ENCODE data around the gene SUCLG2. TPM values are rescaled to one million over a fixed set of nuclear protein-coding genes. Genes with fewer than 3 reads are reported as not detected.

SUCLG2 gene
- total RNA-seq, 1 experiment from 2014 or later: 59.4 TPM

DNA sequence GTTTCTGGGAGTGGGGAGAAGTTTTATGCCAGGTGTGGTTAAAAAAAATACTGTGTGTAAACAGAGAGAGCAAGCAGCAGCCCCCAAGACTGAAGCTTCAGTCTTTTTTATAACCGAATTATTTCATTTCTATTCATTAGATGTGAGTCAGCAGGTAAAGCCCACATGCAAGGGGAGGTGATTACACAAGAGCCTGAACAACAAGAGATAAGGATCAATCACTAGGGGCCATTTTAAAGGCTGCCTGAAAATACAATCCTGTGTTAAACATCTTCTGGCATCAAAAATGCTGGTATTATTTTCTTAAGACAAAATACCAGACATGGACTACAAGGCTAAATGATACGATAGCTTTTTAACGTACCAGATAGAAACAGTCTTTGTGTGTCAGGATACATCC, 217.3 kb downstream of the SUCLG2 start:
- no peaks in the 10 kb centered on the region for H4K20me1 ChIP-seq (ENCODE audit: insufficient read depth)
- TF ChIP-seq EZH2 (IDR thresholded peaks at IDR 0.05; ENCODE audit: low read depth): no peak
- TF ChIP-seq, protein P1, sequence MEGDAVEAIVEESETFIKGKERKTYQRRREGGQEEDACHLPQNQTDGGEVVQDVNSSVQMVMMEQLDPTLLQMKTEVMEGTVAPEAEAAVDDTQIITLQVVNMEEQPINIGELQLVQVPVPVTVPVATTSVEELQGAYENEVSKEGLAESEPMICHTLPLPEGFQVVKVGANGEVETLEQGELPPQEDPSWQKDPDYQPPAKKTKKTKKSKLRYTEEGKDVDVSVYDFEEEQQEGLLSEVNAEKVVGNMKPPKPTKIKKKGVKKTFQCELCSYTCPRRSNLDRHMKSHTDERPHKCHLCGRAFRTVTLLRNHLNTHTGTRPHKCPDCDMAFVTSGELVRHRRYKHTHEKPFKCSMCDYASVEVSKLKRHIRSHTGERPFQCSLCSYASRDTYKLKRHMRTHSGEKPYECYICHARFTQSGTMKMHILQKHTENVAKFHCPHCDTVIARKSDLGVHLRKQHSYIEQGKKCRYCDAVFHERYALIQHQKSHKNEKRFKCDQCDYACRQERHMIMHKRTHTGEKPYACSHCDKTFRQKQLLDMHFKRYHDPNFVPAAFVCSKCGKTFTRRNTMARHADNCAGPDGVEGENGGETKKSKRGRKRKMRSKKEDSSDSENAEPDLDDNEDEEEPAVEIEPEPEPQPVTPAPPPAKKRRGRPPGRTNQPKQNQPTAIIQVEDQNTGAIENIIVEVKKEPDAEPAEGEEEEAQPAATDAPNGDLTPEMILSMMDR (conservative IDR thresholded peaks at IDR 0.05): no peak
- no peaks in the 10 kb centered on the region for H3K4me1 ChIP-seq (replicated peaks; ENCODE audit: insufficient read depth)
- no peaks in the 10 kb centered on the region for H3K9me3 ChIP-seq (ENCODE audit: insufficient read depth, low read depth)
- H3K4me3 ChIP-seq: no peak overlapping the region
- H3K79me2 ChIP-seq (ENCODE audit: low read depth): no peaks in the 10 kb centered on the region
- H2AFZ ChIP-seq: no peak overlapping the region
- ChIA-PET CTCF (no interaction called here), POLR2A (ENCODE audit: unreplicated experiment) (no interaction called here)
- intact Hi-C loops (cut with micrococcal nuclease; ENCODE audit: unreplicated experiment): no loop called here
- no peak overlapping the region for H3K27ac ChIP-seq
- BruUV-seq (replicated peaks): no TSS peak
- H3K36me3 ChIP-seq (ENCODE audit: low read depth): no peaks in the 10 kb centered on the region
- no peak overlapping the region for H3K4me2 ChIP-seq
- H3K9me2 ChIP-seq (ENCODE audit: insufficient read depth): no peaks in the 10 kb centered on the region
- DNase-seq: no peak
- H3F3A ChIP-seq (ENCODE audit: insufficient read depth, low read depth): no peaks in the 10 kb centered on the region
- no peaks in the 10 kb centered on the region for H3K27me3 ChIP-seq (ENCODE audit: insufficient read depth, low read depth)

- Histone ChIP-seq H3K4me3 (no peak overlapping the region), H3K27ac (no peak overlapping the region), H3K27me3 (ENCODE audit: insufficient read depth, low read depth) (no peaks in the 10 kb centered on the region), H3K36me3 (ENCODE audit: low read depth) (no peaks in the 10 kb centered on the region), H3K9me3 (ENCODE audit: insufficient read depth, low read depth) (no peaks in the 10 kb centered on the region), H3K4me1 (replicated peaks; ENCODE audit: insufficient read depth) (no peaks in the 10 kb centered on the region), H3K9me2 (ENCODE audit: insufficient read depth) (no peaks in the 10 kb centered on the region), H3F3A (ENCODE audit: insufficient read depth, low read depth) (no peaks in the 10 kb centered on the region), H3K4me2 (no peak overlapping the region), H2AFZ (no peak overlapping the region), H4K20me1 (ENCODE audit: insufficient read depth) (no peaks in the 10 kb centered on the region), H3K79me2 (ENCODE audit: low read depth) (no peaks in the 10 kb centered on the region)
- intact Hi-C loops (cut with micrococcal nuclease; ENCODE audit: unreplicated experiment): no loop called here
- POLR2A ChIA-PET (ENCODE audit: unreplicated experiment): no interaction called here
- no TSS peak for BruUV-seq (replicated peaks)
- CTCF ChIA-PET: no interaction called here
- no peak for DNase-seq
- TF ChIP-seq EZH2 (IDR thresholded peaks at IDR 0.05; ENCODE audit: low read depth): no peak
- TF ChIP-seq, protein P1 (conservative IDR thresholded peaks at IDR 0.05): no peak
Measured at GRCh38 chr3:67433109-67433508, 221.3 kb downstream of the SUCLG2 start.

DNA sequence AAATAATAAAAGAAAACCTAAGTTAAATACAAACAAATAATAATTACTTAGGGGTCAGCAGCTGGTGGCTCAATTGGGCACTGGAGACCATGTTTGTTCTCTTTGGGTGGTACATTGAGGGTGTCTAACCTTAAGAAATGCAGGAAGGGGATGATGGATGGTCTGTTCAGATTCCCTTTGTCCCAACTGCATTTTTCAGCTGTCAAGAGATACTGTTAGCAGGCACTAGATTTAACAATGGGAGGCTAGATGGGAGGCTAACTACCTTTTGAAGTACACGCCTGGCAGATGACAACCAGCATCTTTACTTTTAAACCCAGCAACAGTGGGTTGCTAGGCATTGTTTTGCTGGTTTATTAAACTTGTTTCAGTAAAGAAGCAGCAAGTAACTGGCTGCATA, 222.5 kb downstream of the SUCLG2 start:
- Histone ChIP-seq H2AFZ (no peak overlapping the region), H3K27ac (no peak overlapping the region), H4K20me1 (ENCODE audit: insufficient read depth) (no peaks in the 10 kb centered on the region), H3K4me1 (replicated peaks; ENCODE audit: insufficient read depth) (no peaks in the 10 kb centered on the region), H3F3A (ENCODE audit: insufficient read depth, low read depth) (no peaks in the 10 kb centered on the region), H3K27me3 (ENCODE audit: insufficient read depth, low read depth) (no peaks in the 10 kb centered on the region), H3K79me2 (ENCODE audit: low read depth) (no peaks in the 10 kb centered on the region), H3K4me2 (no peak overlapping the region), H3K4me3 (no peak overlapping the region), H3K36me3 (ENCODE audit: low read depth) (no peaks in the 10 kb centered on the region), H3K9me2 (ENCODE audit: insufficient read depth) (no peaks in the 10 kb centered on the region), H3K9me3 (ENCODE audit: insufficient read depth, low read depth) (no peaks in the 10 kb centered on the region)
- TF ChIP-seq EZH2 (IDR thresholded peaks at IDR 0.05; ENCODE audit: low read depth): no peak
- TF ChIP-seq, protein P1 (conservative IDR thresholded peaks at IDR 0.05): no peak
- no TSS peak for BruUV-seq (replicated peaks)
- DNase-seq: no peak
- ChIA-PET POLR2A (ENCODE audit: unreplicated experiment) (no interaction called here), CTCF (no interaction called here)
- intact Hi-C loops (cut with micrococcal nuclease; ENCODE audit: unreplicated experiment): no loop called here
